Fibroblast of lung (primary cell): ENCODE data around the gene WSCD1. TPM values are rescaled to one million over a fixed set of nuclear protein-coding genes. Genes with fewer than 3 reads are reported as not detected.

ENCODE experiments used
- DNase-seq, 2 donors: peaks; one replicate each; pipeline versions ENCODE4 v3.0.0 to v3.0.0-alpha.2; 2010; ENCODE audit warnings: low read depth in 2 of 2
- H2AFZ ChIP-seq: 2 replicates; pipeline ENCODE4 v1.5.1; 2012; ENCODE audit warnings: low read length, control low read depth, inconsistent platforms
- H3K27ac ChIP-seq: 2 replicates; pipeline ENCODE4 v1.5.1; 2011; ENCODE audit warnings: low read length, control low read depth; ENCODE audit not compliant: insufficient read depth
- H3K27me3 ChIP-seq: 2 replicates; pipeline ENCODE4 v1.5.1; 2011; ENCODE audit warnings: mild to moderate bottlenecking, low read length; ENCODE audit not compliant: control insufficient read depth, insufficient read depth
- H3K36me3 ChIP-seq: 2 replicates; pipeline ENCODE4 v1.5.1; 2011; ENCODE audit warnings: low read length; ENCODE audit not compliant: control insufficient read depth, insufficient read depth
- H3K4me1 ChIP-seq: 2 replicates; pipeline ENCODE4 v1.5.1; 2011; ENCODE audit warnings: low read length; ENCODE audit not compliant: control insufficient read depth, insufficient read depth; ENCODE audit errors: extremely low read depth
- H3K4me2 ChIP-seq: 2 replicates; pipeline ENCODE4 v1.5.1; 2011; ENCODE audit warnings: low read length, control low read depth; ENCODE audit not compliant: insufficient read depth; ENCODE audit errors: extremely low read depth
- H3K4me3 ChIP-seq, 4 experiments: fragments of 200-600 bp in 1 of 4; sonication (generic) in 1 of 4; replicated peaks in 1 of 4; 2 replicates each; pipeline ENCODE4 v1.5.1; 2011 to 2016; ENCODE audit warnings: low read length in 4 of 4, low read depth in 3 of 4, mild to moderate bottlenecking in 3 of 4, control low read depth in 2 of 4, inconsistent platforms in 1 of 4, mixed read lengths in 1 of 4; ENCODE audit not compliant: insufficient read depth in 1 of 4; ENCODE audit errors: control extremely low read depth in 1 of 4
- H3K79me2 ChIP-seq: 2 replicates; pipeline ENCODE4 v1.5.1; 2012; ENCODE audit warnings: mild to moderate bottlenecking, low read length, inconsistent platforms; ENCODE audit not compliant: control insufficient read depth, insufficient read depth
- H3K9ac ChIP-seq: 2 replicates; pipeline ENCODE4 v1.5.1; 2011; ENCODE audit warnings: mild to moderate bottlenecking, low read length, control low read depth; ENCODE audit not compliant: insufficient read depth
- H3K9me3 ChIP-seq: 2 replicates; pipeline ENCODE4 v1.5.1; 2012; ENCODE audit warnings: low read depth, low read length; ENCODE audit not compliant: control insufficient read depth, insufficient read depth
- H4K20me1 ChIP-seq: 2 replicates; pipeline ENCODE4 v1.5.1; 2011; ENCODE audit warnings: low read length; ENCODE audit not compliant: control insufficient read depth, insufficient read depth; ENCODE audit errors: extremely low read depth
- EZH2 ChIP-seq: IDR thresholded peaks from 2 replicates; pipeline ENCODE4 v1.5.1; 2012; ENCODE audit warnings: low read length, control low read depth, mild to moderate bottlenecking; ENCODE audit errors: missing control alignments
- polyA plus RNA-seq, 2 donors: library from polyadenylated mRNA; depleted of rRNA in 1 of 2; stranded (reverse) in 1 of 2; unstranded in 1 of 2; fragments of >200 nt; gene quantifications; 2 replicates each; pipeline ENCODE4 v1.2.1, GENCODE V29; 2011 to 2012; ENCODE audit warnings: missing spikeins in 1 of 2
- total RNA-seq: library from RNA; depleted of rRNA; stranded (reverse); fragments of >200 nt; gene quantifications from 2 replicates; pipeline ENCODE4 v1.2.1, GENCODE V29; 2014
- TF ChIP-seq, protein P1 (sequence below), 2 donors: IDR thresholded peaks in 1 of 2; conservative IDR thresholded peaks in 1 of 2; 1 replicate in 1 of 2; 2 replicates in 1 of 2; pipeline ENCODE4 v1.5.1; 2011 to 2012; ENCODE audit warnings: low read length in 2 of 2, control low read depth in 1 of 2, inconsistent platforms in 1 of 2, low read depth in 1 of 2, mild to moderate bottlenecking in 1 of 2

The WSCD1 gene
- total and polyA plus RNA-seq, 2 donors (not counting 1 experiment from before 2014, with no cell fraction given), result 0.56 to 0.83 TPM

DNA sequence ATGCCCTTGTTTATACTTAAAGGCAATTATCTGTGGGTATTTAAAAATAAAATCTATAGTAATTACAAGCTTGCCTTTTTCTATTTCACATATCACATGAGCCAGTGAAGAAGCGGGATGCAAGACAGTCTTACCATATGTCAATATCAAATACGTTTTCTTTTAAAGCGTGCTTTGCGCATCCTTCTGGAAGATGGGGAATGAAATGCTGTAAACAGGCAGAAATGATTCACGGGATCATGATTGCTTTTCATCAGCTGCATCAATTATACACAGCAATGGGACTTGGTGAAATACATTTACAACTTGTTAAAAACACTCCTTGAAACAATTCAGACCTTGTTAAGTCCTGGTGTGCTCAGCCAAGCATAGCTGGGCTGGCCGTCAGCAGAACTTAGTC is 72.5 kb downstream of the WSCD1 start:
- Histone ChIP-seq H3K36me3 (no peaks in the 10 kb centered on the region), H3K4me2 (no peak overlapping the region), H2AFZ (no peak overlapping the region), H3K4me3 (no peak overlapping the region), H3K27me3 (no peaks in the 10 kb centered on the region), H3K79me2 (no peaks in the 10 kb centered on the region), H4K20me1 (no peaks in the 10 kb centered on the region), H3K9ac (no peak overlapping the region), H3K9me3 (no peaks in the 10 kb centered on the region), H3K4me1 (no peaks in the 10 kb centered on the region), H3K27ac (no peak overlapping the region)
- no peak for TF ChIP-seq EZH2
- TF ChIP-seq, protein P1, sequence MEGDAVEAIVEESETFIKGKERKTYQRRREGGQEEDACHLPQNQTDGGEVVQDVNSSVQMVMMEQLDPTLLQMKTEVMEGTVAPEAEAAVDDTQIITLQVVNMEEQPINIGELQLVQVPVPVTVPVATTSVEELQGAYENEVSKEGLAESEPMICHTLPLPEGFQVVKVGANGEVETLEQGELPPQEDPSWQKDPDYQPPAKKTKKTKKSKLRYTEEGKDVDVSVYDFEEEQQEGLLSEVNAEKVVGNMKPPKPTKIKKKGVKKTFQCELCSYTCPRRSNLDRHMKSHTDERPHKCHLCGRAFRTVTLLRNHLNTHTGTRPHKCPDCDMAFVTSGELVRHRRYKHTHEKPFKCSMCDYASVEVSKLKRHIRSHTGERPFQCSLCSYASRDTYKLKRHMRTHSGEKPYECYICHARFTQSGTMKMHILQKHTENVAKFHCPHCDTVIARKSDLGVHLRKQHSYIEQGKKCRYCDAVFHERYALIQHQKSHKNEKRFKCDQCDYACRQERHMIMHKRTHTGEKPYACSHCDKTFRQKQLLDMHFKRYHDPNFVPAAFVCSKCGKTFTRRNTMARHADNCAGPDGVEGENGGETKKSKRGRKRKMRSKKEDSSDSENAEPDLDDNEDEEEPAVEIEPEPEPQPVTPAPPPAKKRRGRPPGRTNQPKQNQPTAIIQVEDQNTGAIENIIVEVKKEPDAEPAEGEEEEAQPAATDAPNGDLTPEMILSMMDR (conservative IDR thresholded peaks at IDR 0.05 in 1 of 2, IDR thresholded peaks at IDR 0.05 in 1 of 2; ENCODE audit: low read depth in 1 of 2, low read length in 2 of 2), result no peak
- DNase-seq, result no peak

DNA sequence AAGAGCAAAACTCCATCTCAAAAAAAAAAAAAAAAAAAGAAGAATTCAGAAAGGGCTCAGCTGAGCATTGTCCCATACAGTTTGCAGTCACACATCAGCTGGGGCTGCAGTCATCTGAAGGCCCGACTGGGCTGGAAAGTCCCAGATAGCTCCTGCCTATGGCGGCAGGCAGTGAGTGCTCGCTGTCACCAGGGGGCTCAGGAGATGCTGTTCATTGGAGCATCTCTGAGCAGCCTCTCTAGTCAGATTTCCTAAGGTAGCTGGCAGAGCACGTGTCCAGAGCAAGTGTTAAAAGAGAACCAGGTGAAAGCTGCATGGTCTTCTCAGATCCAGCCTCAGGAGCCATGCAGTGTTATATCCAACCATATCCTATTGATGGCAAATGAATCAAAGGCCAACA is 75.8 kb downstream of the WSCD1 start:
- Histone ChIP-seq H4K20me1 (no peaks in the 10 kb centered on the region), H3K4me1 (no peaks in the 10 kb centered on the region), H3K4me2 (no peak overlapping the region), H3K36me3 (no peaks in the 10 kb centered on the region), H3K9me3 (no peaks in the 10 kb centered on the region), H3K27me3 (no peaks in the 10 kb centered on the region), H3K27ac (no peak overlapping the region), H3K9ac (no peak overlapping the region), H3K79me2 (no peaks in the 10 kb centered on the region), H2AFZ (no peak overlapping the region), H3K4me3 (no peak overlapping the region)
- TF ChIP-seq, protein P1 (conservative IDR thresholded peaks at IDR 0.05 in 1 of 2, IDR thresholded peaks at IDR 0.05 in 1 of 2; ENCODE audit: low read depth in 1 of 2, low read length in 2 of 2), result no peak
- no peak for TF ChIP-seq EZH2
- DNase-seq, result no peak

DNA sequence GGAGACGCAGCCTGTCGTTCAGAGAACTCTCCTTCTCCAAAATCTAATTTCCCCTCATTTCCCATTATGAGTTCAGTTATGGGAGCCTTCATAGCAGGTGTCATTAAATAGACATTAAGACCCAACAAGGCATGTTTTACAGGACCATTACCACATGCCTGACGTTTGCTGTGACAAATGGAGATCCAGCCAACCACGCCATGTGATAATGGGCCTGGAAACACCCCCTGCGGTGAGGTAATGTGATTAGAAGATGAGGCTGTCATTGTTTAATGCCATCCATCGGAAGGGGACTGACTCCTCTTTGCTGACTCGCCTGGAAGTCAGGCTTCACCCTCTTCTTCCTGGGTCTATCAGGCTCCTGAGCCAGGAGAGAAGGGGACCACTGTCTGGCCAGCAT is 76.9 kb downstream of the WSCD1 start:
- Histone ChIP-seq H3K4me3 (no peak overlapping the region), H3K9ac (no peak overlapping the region), H3K79me2 (no peaks in the 10 kb centered on the region), H3K36me3 (no peaks in the 10 kb centered on the region), H3K27ac (no peak overlapping the region), H3K4me1 (no peaks in the 10 kb centered on the region), H3K9me3 (no peaks in the 10 kb centered on the region), H3K27me3 (no peaks in the 10 kb centered on the region), H4K20me1 (no peaks in the 10 kb centered on the region), H2AFZ (no peak overlapping the region), H3K4me2 (no peak overlapping the region)
- TF ChIP-seq, protein P1 (conservative IDR thresholded peaks at IDR 0.05 in 1 of 2, IDR thresholded peaks at IDR 0.05 in 1 of 2; ENCODE audit: low read depth in 1 of 2, low read length in 2 of 2), result no peak
- TF ChIP-seq EZH2, result no peak
- no peak for DNase-seq
